ENCODE measurements around the gene POLR3E.

DNA sequence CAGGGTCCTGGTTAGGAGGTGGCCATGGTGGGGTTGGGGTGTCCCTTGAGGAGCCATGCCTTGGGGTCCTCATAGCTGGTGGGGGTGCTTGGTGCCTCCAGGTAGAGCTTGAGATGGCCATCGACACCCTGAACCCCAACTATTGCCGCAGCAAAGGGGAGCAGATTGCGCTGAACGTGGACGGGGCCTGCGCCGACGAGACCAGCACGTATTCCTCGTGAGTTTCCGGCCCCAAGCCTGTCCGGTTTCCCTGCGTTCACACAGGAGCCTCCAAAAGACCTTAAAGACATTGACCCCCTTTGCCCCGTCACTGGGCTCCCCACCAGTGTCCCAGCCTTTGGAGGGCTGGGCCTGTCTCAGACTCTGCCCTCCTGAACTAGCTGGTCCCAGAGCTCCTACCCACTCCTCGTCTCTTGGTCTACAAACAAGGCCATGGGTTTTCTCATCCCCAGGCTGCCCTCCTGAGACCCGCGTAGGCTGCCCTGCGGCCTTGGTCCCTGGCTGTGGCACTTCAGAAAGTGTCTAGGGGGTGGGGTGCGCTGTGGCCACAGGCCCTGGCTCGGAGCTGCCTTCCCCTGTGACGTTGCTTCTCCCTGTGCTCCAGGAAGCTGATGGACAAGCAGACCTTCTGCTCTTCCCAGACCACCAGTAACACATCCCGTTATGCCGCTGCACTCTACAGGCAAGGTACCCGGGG is 11.8 kb downstream of the POLR3E start:
- TF ChIP-seq POLR2A (IDR thresholded peaks at IDR 0.05): no peak
- TF ChIP-seq, protein P1, sequence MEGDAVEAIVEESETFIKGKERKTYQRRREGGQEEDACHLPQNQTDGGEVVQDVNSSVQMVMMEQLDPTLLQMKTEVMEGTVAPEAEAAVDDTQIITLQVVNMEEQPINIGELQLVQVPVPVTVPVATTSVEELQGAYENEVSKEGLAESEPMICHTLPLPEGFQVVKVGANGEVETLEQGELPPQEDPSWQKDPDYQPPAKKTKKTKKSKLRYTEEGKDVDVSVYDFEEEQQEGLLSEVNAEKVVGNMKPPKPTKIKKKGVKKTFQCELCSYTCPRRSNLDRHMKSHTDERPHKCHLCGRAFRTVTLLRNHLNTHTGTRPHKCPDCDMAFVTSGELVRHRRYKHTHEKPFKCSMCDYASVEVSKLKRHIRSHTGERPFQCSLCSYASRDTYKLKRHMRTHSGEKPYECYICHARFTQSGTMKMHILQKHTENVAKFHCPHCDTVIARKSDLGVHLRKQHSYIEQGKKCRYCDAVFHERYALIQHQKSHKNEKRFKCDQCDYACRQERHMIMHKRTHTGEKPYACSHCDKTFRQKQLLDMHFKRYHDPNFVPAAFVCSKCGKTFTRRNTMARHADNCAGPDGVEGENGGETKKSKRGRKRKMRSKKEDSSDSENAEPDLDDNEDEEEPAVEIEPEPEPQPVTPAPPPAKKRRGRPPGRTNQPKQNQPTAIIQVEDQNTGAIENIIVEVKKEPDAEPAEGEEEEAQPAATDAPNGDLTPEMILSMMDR (IDR thresholded peaks at IDR 0.05): no peak

Data from breast epithelium (tissue), 3 donors.